ENCODE measurements around the gene RHOBTB3.
"Not testable (repeated sequence)": the region's sequence is repeated elsewhere in the genome, so short reads cannot be mapped to it uniquely, and the experiment has no call there.

RHOBTB3 gene

DNA sequence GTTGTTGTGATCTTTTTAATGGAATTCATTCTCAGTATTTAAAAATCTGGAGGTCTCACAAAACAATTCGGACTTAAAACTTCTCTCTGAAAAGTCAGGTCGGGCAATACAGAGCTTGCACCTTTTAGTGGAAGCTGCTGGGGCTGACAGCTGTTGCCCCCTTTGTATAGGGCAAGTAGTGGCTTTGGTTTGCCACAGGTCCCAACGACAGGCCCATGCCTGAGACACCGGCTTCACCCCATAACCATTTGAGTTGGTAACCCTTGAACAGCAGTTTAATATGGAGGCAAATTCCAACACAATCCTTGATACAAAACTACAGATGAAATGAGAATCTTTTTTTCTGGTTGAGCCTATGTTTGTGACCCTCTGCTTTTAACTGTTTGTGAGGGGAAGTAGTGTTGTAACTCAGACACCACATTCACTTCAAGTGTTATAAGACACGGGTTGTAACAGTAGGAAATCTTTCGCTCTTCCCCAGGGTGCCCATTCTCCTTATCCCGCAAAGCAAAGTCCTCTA lies 92.1 kb downstream of the RHOBTB3 start:
- no peak for DNase-seq

DNA sequence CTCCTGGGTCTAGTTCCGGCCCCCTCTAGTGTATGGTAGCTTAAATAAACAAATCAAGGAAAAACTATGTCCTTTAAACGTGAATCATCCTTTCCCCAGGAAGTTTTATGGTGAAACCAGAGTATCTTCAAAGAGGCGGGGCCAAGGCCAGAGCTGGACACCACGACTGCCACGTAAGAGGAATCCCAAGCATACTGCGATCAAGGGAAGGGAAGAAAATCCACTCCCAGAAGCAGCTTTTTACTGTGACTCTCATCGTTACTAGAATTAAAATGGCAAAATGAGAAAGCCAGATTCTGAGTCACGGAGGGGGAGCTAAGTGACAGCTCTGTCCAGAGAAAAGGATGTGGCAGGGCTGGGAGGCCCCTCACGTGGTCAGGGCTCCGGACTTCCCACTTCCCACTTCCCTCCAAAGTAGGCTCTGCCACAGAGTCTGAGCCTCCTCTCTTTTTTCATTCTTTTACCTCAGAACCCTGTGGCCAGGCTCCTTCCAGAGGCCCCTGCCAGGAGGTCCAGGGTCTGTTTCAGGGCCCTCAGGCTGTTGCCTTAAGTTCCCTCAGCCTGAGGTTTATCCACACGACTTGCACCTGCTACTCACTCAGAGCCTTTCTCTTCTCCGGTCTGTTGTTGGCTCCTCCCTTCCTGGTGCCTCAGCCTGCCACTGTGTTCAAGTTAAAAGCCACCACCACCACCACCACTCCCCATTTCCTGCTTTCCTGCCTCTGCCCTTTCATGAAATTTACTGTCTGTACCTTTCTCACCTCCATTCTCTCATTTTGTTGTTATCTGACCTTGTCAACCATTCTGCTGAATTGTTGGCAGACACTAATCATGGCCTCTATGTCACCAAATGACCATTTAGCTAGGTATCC lies 92.8 kb downstream of the RHOBTB3 start:
- no peak for DNase-seq

DNA sequence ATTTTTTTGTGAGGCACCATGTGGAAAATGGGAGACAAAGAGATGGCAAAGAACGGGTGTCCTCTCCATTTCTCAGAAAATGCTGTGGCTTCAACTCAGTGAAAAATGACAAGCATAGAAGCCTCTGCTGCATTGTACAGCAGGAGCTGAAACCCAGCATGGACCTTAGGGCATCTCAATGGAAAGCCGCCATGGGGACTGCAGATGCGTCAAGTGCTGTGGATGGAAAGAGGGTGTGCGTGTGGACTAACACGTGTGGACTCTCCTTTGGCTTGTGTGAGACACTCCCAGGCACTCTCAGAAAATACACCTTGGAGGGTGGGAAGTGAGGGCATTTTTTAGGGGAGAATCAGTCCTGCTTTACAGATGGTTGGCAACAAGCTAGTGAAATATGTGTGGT lies 93.6 kb downstream of the RHOBTB3 start:
- no peak for DNase-seq

DNA sequence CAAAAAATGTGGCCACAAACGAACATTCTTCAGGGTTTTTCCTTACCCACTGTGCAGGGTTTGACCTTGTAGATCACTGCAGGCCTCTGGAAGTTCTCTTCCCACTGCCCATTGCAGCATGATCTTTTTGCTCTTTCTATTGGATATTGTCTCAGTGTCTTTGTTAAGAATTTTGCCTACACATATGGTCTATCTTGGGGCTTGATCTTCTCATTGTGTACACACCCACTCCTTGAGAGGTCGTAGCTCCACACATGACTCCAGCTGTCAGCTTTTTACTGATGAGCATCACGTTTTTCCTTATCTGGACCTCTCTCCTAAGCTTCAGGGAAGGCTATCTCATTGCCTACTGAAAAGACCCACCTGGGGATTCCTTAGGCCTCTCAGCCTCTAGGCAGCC lies 94.4 kb downstream of the RHOBTB3 start:
- DNase-seq: no peak

DNA sequence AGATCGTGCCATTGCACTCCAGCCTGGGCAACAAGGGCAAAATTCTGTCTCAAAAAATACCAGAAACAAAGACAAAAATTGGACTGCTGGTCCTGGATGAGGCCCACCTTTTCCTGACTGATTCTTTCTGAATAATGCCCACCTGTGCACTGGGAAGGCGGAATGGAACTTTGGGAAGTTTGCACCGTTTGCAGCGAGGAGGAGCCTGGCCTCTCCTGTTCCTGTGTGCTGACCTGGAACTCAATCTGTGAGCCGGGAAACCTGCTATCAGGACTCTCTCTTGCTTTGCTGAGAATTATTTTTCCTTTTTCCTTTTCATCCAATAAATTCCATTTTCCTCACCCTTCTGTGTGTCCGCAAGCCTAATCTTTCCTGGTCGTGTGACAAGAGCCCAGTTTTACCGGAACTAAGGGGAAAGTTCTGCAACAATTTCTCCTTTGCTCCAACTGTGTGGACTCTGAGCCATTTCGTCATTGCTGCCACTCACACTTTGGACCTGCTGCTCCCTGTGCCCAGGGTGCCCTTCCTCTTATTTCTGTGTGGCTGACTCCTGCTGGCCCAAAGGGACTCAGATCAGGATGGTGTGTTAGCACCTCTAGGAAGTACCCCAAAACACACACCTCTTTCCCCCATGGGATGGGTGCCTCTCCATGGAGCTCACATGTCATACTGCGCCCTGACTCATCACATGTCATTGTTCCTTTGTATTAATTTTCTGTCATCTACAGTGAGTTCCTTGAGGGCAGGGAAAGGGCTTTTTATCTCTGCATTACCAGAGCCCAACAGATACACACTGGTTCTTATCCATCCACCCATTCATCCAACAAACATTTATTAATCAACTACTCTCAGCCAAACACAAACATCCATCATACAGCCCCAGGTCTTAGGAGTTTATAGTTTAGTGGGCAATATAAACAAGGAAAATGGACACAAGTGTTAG lies 96.1 kb downstream of the RHOBTB3 start:
- DNase-seq: no peak

DNA sequence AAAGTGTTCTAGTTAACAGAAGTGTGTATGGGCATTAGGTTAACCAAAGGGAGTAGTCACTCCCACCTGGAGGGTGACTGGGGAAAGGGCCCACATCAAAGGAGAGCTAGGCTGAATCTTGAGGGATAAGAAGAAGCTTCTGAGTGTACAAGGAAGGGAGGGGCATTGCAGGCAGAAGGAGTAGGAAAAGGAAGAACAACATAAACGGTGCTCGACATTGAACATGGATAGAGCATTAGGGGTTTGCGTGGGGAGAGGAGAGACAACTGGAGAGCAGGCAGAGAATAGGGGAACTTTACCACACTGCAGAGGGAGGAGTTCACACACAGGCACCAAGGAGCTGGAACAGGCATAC lies 96.7 kb downstream of the RHOBTB3 start:
- DNase-seq: no peak

DNA sequence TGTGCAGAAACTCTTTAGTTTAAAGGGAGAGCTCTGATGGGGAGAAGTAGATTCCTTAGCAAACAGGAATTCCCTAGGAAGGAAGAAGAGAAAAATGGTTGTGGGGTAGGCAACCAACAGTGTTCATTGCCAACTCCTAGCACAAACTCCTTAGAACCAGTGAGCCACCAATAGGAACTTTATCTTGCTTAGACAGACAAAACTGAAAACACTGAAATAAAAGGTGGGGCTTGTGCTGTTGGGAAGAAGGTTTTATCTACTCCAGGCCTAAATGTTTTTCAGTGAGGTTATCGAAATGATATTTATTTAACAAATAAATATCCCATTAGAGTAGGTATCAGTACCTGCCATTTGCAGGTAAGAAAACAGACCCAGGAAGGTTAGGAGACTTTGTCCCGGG lies 99.1 kb downstream of the RHOBTB3 start:
- DNase-seq: no peak

DNA sequence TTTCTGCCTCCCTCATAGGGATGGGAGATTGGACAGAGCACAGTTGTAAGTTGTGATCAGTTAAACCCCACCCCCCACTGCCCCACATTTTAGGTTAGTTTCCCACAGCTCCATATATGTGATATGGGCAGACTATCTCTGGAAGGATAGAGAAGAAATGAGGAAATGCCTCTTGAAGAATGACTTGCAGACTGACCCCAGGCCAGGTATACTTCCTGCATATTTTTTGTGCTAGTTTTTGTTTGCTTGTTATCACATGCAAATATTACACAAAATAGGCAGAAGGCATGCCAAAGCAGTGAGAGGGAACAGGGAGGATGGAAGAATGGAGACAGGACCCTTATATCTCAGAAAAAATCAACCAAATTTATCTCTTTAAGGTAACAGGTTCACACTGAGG lies 101.5 kb downstream of the RHOBTB3 start:
- DNase-seq: peak; percentile 15

DNA sequence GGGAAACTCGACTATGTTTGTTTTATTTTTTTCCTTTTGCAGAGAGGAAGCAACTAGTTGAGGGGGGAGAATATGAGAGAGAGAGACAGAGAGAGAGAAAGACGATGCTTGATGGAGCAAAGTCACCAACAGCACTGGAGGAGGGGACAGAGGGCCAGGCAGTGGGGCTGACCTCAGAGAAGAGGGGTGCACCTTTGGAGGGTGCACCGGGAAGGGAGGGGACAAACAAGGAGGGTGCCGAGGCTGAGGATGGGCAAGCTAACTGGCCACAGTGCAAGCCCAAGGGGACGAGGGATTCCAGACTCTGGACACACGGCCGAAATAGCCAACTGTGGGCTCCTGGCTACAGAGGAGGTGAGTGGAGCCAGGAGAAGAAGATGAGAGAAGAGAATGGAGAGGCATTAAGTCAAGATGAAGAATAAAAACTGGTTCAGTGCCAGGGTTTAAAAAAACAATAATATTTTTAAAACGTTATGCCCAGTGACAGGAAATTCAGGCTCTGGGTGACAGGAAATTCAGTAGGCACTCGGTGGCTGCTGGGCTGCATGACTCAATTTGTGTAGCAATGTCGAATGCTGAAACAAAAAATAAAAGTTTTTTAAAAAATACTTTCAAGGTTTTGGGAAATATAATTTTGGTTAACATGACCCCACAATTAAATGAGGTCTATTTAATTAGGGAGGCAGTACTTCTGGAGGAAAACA lies 104.7 kb downstream of the RHOBTB3 start:
- no peak for DNase-seq

DNA sequence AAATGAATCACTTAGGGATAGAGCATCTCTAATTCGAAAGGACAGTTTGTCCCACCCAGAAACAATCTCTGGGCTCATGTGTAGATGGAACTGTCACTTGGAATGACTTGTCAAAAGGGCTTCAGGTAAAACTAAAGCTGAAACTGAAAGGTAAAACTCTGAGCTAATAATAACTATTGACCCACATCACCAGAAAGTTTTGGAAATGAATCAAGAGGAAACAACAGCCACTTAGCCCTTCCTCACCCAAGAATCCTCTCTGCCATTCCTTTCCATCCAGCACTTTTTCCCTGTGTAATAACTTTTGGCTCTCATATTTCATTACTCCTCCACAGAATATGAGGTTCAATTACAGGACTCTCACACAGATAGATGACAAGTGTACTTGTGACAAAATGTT lies 105.4 kb downstream of the RHOBTB3 start:
- DNase-seq: no peak

DNA sequence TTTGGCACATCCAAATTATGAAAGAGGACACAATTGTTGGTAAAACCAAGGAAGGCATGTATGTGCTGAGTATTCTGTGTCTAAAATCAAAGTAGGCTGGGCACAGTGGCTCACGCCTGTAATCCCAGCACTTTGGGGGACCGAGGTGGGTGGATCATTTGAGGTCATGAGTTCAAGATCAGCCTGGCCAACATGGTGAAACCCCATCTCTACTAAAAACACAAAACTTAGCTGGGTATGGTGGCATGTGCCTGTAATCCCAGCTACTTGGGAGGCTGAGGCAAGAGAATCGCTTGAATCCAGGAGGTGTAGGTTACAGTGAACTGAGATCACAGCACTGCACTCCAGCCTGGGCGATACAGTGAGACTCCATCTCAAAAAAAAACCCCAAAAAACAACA lies 105.8 kb downstream of the RHOBTB3 start:
- DNase-seq: not testable (repeated sequence)

DNA sequence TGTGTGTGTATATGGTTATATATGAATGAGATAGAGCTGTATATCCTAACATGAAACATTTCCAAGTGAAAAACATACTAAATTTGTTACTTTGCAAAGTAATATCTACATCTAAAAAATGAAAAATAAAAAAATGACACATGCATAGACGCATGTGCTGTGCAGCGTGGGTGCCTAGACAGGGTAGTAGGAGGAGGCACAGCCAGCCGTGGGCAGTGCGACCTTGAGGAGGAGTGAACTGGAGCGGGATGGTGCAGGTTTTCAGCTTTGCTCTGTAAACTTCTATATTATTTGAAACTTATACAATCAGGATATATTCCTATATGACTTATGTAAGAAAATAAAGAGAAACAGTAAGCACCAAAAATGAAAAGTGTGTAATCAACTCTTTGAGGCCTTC lies 106.4 kb downstream of the RHOBTB3 start:
- DNase-seq: no peak

DNA sequence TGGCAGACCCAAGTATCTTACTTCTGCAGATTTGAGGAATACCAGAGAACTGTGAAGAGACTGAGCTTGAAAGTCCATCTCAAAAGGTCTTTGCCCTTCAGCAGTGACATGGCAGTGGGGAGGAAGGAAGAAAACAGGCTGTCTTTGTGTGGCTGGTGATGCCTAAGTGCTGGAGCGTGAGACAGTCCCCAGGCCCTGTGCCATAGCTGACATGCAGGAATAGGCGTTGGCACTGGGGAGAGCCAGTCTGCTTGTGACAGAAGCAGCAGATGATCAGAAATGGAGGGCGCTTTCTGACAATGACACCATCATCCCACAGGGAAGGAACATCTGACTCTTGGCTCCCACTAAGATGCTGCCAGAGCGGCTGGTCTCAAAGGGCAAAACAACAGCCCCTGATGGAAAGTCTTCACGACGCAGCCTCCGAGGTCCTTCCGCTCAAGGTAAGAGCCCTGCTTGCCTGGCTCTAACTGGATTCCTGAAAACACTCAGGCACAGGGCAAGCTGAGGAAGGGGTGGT lies 106.9 kb downstream of the RHOBTB3 start:
- no peak for DNase-seq

DNA sequence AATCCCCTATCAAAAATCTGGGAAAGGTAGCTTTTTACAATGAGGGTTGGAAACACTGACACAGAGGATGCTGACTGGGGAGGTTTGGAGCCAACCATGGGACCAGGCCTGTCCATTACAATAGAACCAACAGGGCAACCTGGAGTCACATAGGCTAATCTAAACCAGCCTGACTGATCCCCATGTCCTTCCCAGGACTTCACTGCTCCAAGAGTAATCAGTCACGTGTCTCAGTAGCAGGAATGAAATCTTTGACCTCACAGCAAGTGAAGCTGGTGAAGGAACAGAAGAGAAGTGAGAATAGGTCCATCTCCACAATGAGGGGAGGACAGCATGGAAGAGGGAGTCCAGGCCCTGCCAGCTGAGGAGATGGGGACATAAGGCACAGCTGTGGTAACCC lies 107.4 kb downstream of the RHOBTB3 start:
- no peak for DNase-seq

DNA sequence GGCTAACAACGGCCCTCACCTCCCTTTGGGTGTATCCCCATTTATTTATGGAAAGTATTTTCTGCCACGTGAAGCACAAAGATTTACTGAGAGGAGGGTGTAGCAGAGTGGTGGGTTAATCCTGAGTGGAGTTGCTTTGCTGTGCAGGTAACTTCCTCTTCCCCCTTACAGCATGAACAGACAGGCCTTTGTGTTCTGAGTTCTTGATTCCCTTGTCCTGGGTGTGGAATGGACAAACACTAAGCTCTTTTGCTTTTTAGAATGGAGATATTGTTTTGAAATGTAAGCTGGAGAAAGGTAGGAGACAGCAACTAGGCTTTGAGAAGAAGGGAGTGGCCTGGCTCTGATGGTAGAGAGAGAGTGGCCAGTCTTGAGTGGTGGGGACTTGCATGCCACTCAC lies 108.5 kb downstream of the RHOBTB3 start:
- no peak for DNase-seq

DNA sequence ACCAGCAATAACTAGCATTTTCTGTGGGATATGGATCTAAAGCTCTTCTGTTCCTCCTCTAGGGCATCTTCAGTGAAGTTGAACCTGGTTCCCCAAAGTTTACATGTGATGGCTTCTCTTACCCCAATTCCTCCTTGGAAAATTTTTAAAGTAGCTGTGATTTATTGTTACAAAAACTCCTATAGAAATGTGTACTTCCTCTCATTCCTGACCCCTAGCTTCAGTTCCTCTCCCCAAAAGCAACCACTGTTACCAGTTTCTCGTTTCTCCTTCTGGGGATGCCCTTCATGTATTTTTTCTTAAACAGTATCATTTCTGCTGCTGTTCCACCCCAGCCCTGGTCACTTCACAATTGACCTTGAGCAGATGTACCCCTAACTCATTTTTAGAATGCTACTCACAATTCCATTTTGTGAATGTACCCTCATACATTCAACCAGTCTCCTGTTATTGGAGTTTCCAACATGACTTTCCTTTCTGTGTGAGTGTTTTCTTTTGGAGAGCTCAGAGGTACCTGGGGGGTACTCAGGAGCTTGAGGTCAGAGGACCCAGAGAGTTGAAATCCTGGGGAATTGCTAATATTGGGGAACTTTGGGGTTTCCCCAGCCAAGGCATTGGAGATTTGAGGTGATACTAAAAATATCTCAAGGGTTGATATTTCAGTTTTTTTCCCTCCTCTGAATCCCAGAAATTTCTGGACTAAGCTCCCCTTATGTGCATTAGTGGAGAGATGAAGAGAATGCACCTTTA lies 110.0 kb downstream of the RHOBTB3 start:
- no peak for DNase-seq

DNA sequence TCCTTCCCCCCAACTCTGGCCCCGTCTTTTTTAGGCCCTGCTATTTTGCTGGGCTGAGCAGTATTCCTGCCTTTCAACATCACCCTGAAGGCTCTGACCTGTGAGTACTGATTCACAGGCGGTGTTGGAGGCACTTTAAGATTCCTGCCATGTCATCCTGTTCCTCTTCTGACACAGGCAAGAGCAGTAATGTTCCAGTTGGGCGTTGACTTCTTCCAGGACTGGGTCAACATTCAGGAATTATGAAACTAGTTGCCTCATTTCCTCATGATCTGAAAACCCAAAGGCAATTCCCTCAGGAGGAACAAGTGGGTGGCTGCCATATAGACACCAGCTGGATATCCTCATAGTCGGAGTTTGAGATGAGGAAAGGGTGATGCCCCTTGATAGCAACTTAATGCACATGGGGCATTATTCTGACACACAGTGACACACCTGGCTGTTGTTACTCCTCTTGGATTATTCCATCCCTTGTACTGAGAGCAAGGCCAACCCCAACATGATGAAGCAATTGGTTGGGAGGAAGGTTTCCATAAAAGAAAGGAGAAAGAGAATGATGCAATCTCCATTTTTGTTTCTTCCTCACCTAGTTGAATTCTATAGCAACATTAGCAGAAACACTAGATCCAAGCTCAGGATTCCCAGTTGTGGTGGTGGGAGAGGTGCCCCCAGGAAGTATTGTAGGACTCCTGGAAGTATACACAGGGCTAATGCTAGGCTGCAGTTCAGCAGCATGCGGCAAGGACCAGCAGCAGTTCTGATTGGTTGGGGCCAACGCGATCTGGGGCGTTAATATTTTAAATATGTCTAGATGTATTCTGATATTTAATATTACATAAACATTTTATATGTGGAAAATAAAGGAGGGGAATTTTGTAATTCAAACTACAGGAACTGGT lies 111.0 kb downstream of the RHOBTB3 start:
- DNase-seq: no peak

DNA sequence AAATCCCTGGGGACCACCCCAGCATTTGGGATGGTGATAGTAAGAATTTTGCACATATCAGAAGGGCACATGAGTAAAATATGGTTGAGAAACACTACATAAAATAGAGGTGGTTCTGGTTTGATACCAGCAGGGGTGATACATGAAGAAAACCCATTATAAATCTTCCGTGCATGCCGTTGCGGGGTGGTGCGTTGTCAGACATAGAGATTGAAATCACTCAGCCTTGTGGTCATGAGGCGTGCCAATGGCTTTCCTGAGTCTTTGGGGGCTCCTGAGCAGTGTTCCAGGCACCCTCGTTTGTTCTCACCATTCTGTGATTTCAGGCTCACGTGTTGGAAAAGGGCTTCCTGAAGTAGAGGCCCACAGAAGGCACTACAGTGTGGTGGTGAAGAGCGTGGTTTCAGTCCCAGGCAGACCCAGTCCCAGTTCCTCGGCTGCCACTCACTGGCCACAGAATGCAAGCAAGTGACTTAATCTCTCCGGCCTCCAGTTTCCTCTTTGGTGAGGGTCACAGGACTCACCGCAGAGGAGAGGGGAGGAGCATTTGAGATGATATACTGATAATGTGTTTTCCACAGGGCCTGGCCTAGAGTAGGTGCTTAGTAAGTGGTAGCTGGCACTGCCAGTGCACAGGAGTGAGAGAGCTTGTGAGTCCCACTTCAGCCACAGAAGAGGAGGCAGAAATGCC lies 111.9 kb downstream of the RHOBTB3 start:
- DNase-seq: no peak

DNA sequence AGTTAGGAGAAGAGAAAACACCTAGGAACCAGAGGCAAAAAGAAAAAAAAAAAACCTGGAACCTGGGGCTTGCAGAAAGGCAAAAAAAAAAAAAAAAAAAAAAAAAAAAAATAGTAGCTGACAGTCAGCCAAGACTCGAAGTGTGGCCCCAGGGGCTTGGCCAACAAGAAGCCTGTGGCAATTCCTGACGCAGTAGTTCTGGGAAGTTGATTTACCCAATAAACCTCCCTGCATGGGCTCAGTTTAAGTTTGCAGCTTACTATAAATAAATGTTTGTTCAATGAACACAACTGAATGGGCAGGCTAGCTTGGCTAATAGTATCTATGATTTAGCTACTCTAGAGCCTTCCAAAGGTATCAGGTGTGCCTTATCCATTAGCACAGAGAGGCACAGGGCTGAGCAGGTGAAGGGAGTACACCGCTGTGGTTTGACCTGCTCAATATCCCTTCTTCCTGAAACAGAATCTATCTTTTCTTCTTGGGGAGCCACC lies 112.6 kb downstream of the RHOBTB3 start:
- DNase-seq: no peak

DNA sequence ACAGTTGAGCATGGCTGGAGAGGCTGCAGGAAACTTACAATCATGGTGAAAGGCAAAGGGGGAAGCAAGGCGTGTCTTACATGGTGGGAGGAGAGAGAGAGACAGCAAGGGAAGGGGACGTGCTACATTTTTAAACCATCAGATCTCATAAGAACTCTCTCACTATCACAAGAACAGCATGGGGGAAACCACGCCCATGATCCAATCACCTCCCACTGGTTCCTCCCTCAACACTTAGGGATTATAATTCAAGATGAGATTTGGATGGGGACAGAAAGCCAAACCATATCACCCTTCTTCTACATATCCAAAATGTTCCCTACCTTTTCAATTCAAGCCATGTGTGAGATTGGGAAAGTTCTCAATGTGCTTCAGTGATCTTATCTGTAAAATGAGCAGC lies 114.3 kb downstream of the RHOBTB3 start:
- DNase-seq: no peak

Data from NCI-H526 treated with DMSO at 0.1 percent for 48 hours (cell line).